Measurements from ENCODE around the gene LRPPRC. TPM values are rescaled to one million over a fixed set of nuclear protein-coding genes. Genes with fewer than 3 reads are reported as not detected.

Gene LRPPRC
- total RNA-seq, 1 donor from 2014 or later: 214 TPM

GRCh38 chr2:43977677-43978375 lies 18.0 kb downstream of the LRPPRC start:
- Histone ChIP-seq H3K9me3 (ENCODE audit: low read depth) (no peaks in the 10 kb centered on the region), H3K27me3 (no peaks in the 10 kb centered on the region), H3K27ac (no peak overlapping the region), H3K4me2 (no peak overlapping the region), H3K4me1 (no peaks in the 10 kb centered on the region), H3K36me3 (peaks cover 50% of the 10 kb centered on the region), H3K4me3 (no peak overlapping the region), H3K79me2 (ENCODE audit: low read depth) (peaks cover 17% of the 10 kb centered on the region), H2AFZ (replicated peaks) (no peak overlapping the region), H3K9ac (no peak overlapping the region), H3F3A (ENCODE audit: low read depth) (peaks cover 10% of the 10 kb centered on the region), H4K20me1 (ENCODE audit: low read depth) (no peaks in the 10 kb centered on the region)
- no peaks in the 10 kb centered on the region for H3K9me3 Mint-ChIP-seq
- no peak overlapping the region for H3K27ac Mint-ChIP-seq
- no peaks in the 10 kb centered on the region for H3K27me3 Mint-ChIP-seq (ENCODE audit: insufficient read depth, low read depth)
- peaks cover 22% of the 10 kb centered on the region for H3K36me3 Mint-ChIP-seq
- DNase-seq (ENCODE audit: low spot score): no peak
- TF ChIP-seq CTCF (IDR thresholded peaks at IDR 0.05) (no peak), EZH2 (IDR thresholded peaks at IDR 0.05) (no peak), EZH2phosphoT487 (IDR thresholded peaks at IDR 0.05) (no peak)
- no peaks in the 10 kb centered on the region for H3K4me1 Mint-ChIP-seq
- no peak overlapping the region for H3K4me3 Mint-ChIP-seq

GRCh38 chr2:43960921-43961320 lies 34.9 kb downstream of the LRPPRC start:
- Mint-ChIP-seq H3K4me3 (no peak overlapping the region), H3K36me3 (peaks cover 19% of the 10 kb centered on the region), H3K27me3 (ENCODE audit: insufficient read depth, low read depth) (no peaks in the 10 kb centered on the region), H3K4me1 (no peaks in the 10 kb centered on the region), H3K9me3 (no peaks in the 10 kb centered on the region), H3K27ac (no peak overlapping the region)
- Histone ChIP-seq H3F3A (ENCODE audit: low read depth) (no peaks in the 10 kb centered on the region), H3K27ac (no peak overlapping the region), H3K9me3 (ENCODE audit: low read depth) (no peaks in the 10 kb centered on the region), H3K4me3 (no peak overlapping the region), H3K79me2 (ENCODE audit: low read depth) (no peaks in the 10 kb centered on the region), H3K36me3 (peaks cover 46% of the 10 kb centered on the region), H4K20me1 (ENCODE audit: low read depth) (no peaks in the 10 kb centered on the region), H3K27me3 (no peaks in the 10 kb centered on the region), H3K9ac (no peak overlapping the region), H3K4me1 (no peaks in the 10 kb centered on the region), H3K4me2 (no peak overlapping the region), H2AFZ (replicated peaks) (no peak overlapping the region)
- DNase-seq (ENCODE audit: low spot score): no peak
- no peak for TF ChIP-seq EZH2phosphoT487 (IDR thresholded peaks at IDR 0.05)
- no peak for TF ChIP-seq EZH2 (IDR thresholded peaks at IDR 0.05)
- no peak for TF ChIP-seq CTCF (IDR thresholded peaks at IDR 0.05)

GRCh38 chr2:43958397-43959275 lies 37.2 kb downstream of the LRPPRC start:
- Histone ChIP-seq H3K36me3 (peaks cover 44% of the 10 kb centered on the region), H4K20me1 (ENCODE audit: low read depth) (no peaks in the 10 kb centered on the region), H3K4me1 (no peaks in the 10 kb centered on the region), H3K9me3 (ENCODE audit: low read depth) (no peaks in the 10 kb centered on the region), H3K27ac (no peak overlapping the region), H3F3A (ENCODE audit: low read depth) (no peaks in the 10 kb centered on the region), H2AFZ (replicated peaks) (no peak overlapping the region), H3K27me3 (no peaks in the 10 kb centered on the region), H3K4me3 (no peak overlapping the region), H3K4me2 (no peak overlapping the region), H3K9ac (no peak overlapping the region), H3K79me2 (ENCODE audit: low read depth) (no peaks in the 10 kb centered on the region)
- no peak for DNase-seq (ENCODE audit: low spot score)
- Mint-ChIP-seq H3K4me1 (no peaks in the 10 kb centered on the region), H3K36me3 (peaks cover 18% of the 10 kb centered on the region), H3K27ac (no peak overlapping the region), H3K4me3 (no peak overlapping the region), H3K27me3 (ENCODE audit: insufficient read depth, low read depth) (no peaks in the 10 kb centered on the region), H3K9me3 (no peaks in the 10 kb centered on the region)
- TF ChIP-seq EZH2phosphoT487 (IDR thresholded peaks at IDR 0.05) (no peak), EZH2 (IDR thresholded peaks at IDR 0.05) (no peak), CTCF (IDR thresholded peaks at IDR 0.05) (no peak)

Measured in neural progenitor cell (in vitro differentiated cells).